Globus pallidus (tissue), 1 donor: Measurements from ENCODE around the gene OST4.
A peak's percentile ranks its signal among the peaks of the same experiment; 100 is the strongest.

Experiments used
- DNase-seq: peaks from one replicate; pipeline ENCODE4 v3.0.0-alpha.2; 2015; ENCODE audit warnings: low spot score

Gene OST4

GRCh38 chr2:27051902-27052645, 19.4 kb downstream of the OST4 start:
- DNase-seq, result no peak

GRCh38 chr2:27050996-27051901, 20.2 kb downstream of the OST4 start, which contains the start of gene AGBL5:
AGBL5 (plus strand) TSS chr2:27051668; CDS start chr2:27052959, 1,291 bp downstream.
- peak; percentile 89 for DNase-seq

DNA sequence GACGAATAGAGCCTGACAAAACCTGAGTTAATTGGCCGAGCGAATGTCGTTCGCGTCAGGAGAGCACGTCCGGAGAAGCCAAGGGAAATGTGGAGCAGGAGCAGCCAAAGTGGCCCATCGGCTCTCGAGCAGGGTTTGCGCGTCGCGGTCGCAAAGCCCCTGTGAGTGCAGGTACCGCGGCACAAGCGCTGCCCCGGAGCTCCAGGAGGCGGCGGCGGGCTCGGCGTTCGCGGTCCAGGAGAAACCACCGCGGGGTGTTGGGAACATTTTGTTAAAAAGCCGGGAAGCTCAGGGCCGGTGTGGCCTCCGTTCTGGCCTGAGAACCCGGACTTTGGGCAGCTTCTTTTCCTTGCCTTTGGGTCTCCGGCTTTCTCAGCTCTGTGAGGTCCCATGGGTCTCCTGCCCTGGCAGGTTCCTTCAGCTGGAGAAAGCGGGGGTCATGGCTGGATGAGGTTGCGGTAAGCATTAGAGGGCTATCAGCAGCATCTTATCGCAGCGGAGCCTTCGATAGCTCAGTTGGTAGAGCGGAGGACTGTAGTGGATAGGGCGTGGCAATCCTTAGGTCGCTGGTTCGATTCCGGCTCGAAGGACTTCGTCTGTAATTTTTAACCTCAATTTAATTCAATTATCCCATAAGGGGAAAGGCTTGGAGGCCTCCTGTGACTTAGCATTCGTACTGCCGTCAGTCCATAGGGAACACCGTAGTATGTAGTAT, 21.0 kb downstream of the OST4 start:
- peak; percentile 96 for DNase-seq

- DNase-seq, result peak; percentile 18
These were observed 21.8 kb downstream of the OST4 start for GRCh38 chr2:27049422-27050280.

- DNase-seq, result no peak
These were observed 28.3 kb downstream of the OST4 start for GRCh38 chr2:27042985-27043634.

- no peak for DNase-seq
These were observed 29.2 kb downstream of the OST4 start for GRCh38 chr2:27042159-27042661.

DNA sequence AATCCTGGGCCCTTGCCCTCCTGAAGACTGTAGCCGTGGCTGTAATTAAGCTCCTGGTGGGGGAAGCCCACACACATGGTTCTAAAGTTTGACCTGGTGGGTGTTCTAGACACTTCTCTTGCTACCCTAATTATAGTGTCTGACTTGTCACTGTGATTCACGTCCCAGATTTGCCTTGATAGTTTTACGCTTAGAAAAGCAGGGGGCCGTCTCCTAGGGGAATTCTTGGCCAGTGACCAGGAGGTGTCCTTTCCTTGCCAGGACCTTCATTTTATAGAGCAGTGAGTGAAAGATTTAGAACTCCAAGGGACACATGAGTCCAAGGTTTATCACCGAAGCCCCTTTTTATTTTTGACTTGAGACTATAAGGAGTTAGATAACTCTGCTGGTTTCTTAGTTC, 29.7 kb downstream of the OST4 start:
- DNase-seq, result no peak

DNA sequence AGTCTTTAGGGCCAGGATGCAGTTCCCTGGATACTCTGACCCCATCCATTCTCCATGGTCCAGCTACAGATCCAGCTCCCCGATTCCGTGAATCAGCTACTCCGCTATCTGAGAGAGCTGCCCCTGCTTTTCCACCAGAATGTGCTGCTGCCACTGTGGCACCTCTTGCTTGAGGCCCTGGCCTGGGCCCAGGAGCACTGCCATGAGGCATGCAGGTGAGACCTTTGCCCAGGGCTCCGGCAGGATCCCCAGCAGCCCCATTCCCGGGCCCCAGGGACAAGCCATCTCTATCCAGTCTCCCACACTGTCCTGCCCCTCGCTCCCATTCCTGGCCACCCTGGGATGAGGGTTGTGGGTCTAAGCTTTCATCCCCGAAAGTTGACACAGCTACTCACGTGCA, 31.2 kb downstream of the OST4 start:
- DNase-seq, result no peak

GRCh38 chr2:27039871-27040270, 31.6 kb downstream of the OST4 start:
- no peak for DNase-seq

GRCh38 chr2:27039426-27039825, 32.0 kb downstream of the OST4 start:
- DNase-seq, result no peak

DNA sequence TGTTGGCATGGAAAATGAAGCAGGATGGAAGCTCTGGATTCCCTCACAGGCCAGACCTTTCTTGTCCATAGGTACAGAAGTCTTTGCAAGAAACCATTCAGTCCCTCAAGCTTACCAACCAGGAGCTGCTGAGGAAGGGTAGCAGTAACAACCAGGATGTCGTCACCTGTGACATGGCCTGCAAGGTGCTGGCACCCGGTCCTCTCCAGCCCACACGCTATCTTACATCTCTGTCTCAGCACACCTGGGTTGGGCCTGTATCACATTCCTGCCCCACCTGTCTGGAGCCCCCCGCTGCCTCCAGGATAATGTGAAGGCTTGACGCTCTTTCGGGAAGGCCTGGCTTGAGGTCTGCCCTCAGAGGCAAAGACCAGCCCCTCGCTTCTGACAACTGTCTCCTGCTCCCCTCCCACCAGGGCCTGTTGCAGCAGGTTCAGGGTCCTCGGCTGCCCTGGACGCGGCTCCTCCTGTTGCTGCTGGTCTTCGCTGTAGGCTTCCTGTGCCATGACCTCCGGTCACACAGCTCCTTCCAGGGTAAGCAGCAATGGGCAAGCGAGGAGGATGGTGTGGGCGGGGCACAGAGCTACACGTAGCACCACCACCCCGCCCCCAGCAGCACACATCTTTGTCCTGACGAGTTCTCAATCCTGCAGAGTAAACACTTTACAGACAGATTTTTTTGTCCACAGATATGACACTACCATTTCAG, 32.7 kb downstream of the OST4 start:
- no peak for DNase-seq

DNA sequence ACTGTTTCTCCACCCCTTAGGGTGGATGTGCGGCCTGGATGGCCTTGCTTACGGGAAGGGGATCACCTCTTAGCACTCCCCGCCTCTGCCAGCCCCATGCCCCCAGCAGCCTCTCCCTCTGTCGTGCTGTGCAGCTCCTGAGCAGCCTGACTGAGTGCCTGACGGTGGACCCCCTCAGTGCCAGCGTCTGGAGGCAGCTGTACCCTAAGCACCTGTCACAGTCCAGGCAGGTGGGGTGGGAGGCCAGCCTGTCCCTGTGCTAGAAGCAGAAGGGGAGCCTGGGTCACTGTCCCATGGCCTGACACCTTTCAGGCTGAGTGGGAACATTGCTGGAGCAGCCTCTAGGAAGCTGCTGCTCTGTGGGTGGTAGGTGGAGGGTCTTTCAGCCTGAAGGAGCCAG, 33.4 kb downstream of the OST4 start:
- DNase-seq, result no peak

DNA sequence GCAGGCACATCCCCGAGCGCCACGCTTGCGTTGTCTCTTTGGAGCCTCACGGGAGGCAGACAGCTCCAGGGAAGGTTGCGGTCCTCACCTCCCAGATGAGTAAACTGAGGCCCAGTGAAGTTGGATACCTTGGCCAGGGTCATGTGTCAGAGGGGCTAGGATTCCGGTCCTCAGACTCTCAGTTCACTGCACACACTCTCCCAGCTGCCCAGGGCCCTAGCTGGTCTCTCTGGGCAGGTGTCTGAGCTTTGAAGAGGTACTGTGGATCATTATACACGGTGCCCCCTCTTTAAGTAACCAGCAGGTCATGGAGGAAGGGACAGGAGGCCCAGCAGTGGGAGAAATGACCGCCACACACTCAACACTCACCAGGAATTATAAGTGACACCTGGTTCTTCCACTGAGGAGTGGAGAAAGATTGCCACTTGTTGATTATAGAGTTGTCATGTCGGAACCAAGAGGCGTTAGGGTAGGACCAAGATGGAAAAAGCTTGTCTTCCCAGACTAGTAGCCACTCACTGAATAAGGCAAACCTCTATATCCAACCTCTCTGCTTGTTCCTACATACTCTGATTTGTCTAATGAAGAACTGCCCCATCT, 38.1 kb downstream of the OST4 start:
- no peak for DNase-seq

DNA sequence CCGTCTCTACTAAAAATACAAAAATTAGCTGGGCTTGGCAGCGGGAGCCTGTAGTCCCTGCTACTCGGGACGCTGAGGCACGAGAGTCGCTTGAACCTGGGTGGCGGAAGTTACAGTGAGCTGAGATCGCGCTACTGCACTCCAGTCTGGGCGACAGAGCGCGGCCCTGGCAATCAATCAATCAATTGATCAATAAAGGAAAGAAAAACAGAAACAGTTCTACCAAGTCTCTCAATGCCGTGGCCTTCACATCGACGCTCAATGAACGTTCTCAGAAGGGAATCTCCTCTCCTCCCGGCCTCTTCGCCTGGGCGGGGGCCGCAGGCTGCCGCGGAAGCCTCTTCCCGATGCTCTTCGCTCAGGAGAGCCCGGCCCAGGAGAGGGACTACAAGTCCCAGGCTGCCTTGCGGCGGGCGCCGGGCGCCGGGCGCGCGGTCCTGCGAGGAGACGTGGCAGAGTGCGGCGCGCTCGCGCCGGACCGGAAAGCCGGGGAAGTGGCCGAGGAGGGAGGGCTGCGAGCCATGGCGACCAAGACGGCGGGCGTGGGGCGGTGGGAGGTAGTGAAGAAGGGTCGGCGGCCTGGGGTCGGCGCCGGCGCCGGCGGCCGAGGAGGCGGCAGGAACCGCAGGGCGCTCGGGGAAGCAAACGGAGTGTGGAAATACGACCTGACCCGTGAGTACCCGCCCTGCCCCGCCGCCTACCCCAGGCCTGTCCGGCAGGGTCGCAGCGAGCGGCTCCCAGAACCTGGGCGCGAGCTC, 38.8 kb downstream of the OST4 start, which contains the start of gene TMEM214:
TSS of gene TMEM214 (plus strand) at position 471 of the 758 bp plus-strand sequence. CDS start at position 522, 51 bp downstream.
- DNase-seq, result peak; percentile 77

DNA sequence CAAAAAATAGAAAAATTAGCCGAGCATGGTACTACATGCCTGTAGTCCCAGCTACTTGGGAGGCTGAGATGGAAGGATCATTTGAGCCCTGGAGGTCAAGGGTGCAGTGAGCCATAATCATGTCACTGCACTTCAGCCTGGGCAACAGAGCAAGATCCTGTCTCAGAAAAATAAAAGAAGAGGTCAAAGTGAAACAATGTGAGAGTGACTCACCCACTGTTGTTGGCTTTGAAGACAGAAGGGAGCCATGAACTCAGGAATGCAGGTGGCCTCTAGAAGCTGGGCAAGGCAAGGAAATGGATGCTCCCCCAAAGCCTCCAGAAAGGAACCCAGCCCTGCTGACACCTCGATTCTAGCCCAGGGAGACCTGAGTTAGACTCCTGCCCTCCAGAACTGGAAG, 42.4 kb downstream of the OST4 start:
- DNase-seq, result no peak

- DNase-seq, result no peak
These were observed 44.2 kb downstream of the OST4 start for GRCh38 chr2:27027211-27027651.

DNA sequence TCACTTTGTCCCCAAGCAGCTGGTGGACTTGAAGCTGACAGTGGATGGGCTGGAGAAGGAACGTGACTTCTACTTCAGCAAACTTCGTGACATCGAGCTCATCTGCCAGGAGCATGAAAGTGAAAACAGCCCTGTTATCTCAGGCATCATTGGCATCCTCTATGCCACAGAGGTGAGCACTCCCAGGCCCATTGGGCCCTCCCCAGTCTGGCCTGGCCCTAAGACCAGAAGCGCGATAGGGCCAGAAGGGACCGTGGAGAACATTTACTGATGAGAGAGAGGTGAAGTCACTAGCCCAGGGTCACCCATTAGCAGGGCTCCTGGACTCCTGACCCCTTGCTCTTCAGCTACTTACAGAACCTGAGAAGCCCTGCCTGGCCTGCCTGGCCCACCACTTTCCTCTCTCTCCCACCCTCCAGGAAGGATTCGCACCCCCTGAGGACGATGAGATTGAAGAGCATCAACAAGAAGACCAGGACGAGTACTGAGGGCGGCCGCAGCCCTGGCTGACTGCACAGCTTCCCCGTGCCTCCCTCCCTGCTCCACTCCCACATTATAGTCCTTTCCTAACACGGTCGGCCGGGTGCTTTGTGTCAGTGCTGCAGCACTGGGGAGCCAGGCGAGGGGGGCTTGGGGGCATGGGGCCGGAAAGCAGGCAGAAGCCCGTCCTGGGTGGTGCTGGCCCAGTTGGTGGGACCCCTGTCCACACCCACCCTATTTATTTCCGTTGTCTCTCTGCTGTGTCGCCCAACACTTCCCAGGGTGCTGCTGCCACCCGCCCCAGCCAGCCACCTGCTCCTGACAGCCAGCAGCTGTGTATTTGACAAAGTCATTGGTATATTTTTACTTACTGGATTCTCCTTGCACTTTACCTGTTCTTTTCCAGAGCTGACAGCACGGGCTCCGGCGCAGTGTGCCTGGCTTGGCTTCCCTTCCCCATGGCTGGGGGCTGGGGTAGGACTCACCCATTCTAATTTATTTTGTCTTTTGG, 45.3 kb downstream of the OST4 start:
- no peak for DNase-seq
